ENCODE results near the gene LCN9.

DNA sequence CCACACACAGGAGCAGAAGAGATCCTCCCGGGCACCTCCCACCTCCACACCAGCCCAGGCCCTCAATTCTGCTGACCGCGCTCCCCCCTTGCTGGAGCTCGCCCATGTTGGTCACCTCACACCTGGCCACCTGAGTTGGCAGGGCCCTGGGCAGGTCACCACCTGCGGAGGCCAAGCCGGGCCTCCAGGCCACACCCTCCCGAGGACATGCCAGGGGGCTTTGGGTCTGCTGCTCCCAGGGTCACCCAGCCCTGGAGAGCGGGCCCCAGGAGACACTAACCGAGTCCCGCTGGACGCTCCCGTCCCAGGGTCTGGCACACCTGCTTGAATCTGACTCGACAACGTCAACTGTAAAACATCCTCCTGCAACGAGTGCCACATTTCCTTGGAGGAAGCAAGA, 34.1 kb downstream of the LCN9 start:
- TF ChIP-seq POLR2AphosphoS5 (IDR thresholded peaks at IDR 0.05) (no peak), POLR2A (IDR thresholded peaks at IDR 0.05) (no peak)
